ENCODE measurements around the gene CBARP. TPM values are rescaled to one million over a fixed set of nuclear protein-coding genes. Genes with fewer than 3 reads are reported as not detected.

The CBARP gene
- total RNA-seq, 1 experiment from 2014 or later = 28.4 TPM

DNA sequence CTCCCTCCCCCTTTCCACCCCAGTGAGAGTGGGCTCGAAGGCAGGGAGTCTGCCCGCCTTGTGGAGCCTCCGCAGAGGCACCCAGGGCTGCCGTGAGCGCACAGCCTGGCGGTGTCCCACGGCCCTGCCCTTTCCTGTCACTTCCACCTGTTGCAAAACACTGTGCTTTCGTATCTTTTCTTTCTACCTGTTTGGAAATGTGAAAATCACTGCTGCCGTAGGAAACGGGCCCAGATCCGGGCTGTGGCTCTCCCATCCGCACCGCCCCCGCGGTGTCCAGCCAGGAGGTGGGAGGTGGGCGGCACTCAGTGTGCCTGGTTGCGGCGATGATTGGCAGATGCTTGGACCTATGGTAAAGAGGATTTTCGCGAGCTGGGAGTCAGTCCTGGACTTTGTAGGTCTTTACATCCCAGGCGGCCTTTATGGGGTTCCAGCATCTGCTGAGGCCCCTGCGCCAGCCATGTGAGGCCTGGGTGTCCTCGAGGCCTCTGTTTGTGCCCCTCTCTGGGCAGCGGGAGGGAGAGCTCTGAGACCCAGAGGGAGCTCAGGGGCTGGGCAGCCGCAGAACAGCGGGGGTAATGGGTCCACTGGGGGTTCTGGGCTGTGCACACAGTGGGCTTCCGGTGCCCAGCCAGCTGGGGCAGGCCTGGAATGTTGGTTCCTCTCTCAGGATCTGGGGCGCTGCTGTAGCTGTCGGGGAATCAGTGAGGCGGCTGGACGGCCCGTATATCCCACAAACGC, 26.1 kb downstream of the CBARP start:
- peak; percentile 79 for DNase-seq
- Histone ChIP-seq H3K79me1 (ENCODE audit: insufficient read depth, low read depth, low read length, poor library complexity, severe bottlenecking) (peaks cover 13% of the 10 kb centered on the region), H2BK15ac (ENCODE audit: low read depth, low read length) (no peak overlapping the region), H3K79me2 (ENCODE audit: insufficient read depth, low read length) (peaks cover 46% of the 10 kb centered on the region; the same call in 1 of the 2 replicates), H3K23me2 (ENCODE audit: insufficient read length, low read depth, low read length, poor library complexity, severe bottlenecking) (peaks cover 10% of the 10 kb centered on the region), H3K23ac (ENCODE audit: insufficient read length, low read depth, low read length) (no peak overlapping the region), H3K9me3 (ENCODE audit: control insufficient read depth, low read depth, low read length) (no peaks in the 10 kb centered on the region), H4K20me1 (ENCODE audit: control insufficient read depth, insufficient read depth, insufficient read length) (peaks cover 4% of the 10 kb centered on the region), H3K27ac (ENCODE audit: insufficient read length, low read depth, low read length) (no peak overlapping the region), H3K9ac (ENCODE audit: extremely low read depth, insufficient read length, low read length) (no peak overlapping the region), H2BK120ac (ENCODE audit: low read depth, low read length, poor library complexity, severe bottlenecking) (no peak overlapping the region), H2AFZ (ENCODE audit: low read length) (no peak overlapping the region), H3K4me2 (ENCODE audit: insufficient read depth, insufficient read length, low read length) (no peak overlapping the region), H3K14ac (ENCODE audit: insufficient read depth, low read length) (peak overlapping the region; percentile 48; the same call in 1 of the 2 replicates), H3K27me3 (ENCODE audit: insufficient read depth, low read length) (no peaks in the 10 kb centered on the region), H3T11ph (ENCODE audit: low read length) (no peak overlapping the region), H4K5ac (ENCODE audit: insufficient read length, low read depth, low read length) (no peak overlapping the region), H2AK5ac (ENCODE audit: insufficient read length, low read length) (no peak overlapping the region), H3K4me1 (ENCODE audit: insufficient read depth, low read length) (no peaks in the 10 kb centered on the region), H4K91ac (ENCODE audit: insufficient read length, low read depth, low read length) (no peak overlapping the region), H3K18ac (ENCODE audit: insufficient read length, low read depth, low read length) (no peak overlapping the region), H2BK5ac (ENCODE audit: insufficient read length, low read length) (no peak overlapping the region), H3K4ac (ENCODE audit: low read depth, low read length) (no peak overlapping the region; the same call in 1 of the 2 replicates), H2BK20ac (ENCODE audit: low read depth, low read length, poor library complexity, severe bottlenecking) (no peak overlapping the region), H3K56ac (ENCODE audit: insufficient read length, low read depth, low read length) (no peak overlapping the region), H2BK12ac (ENCODE audit: insufficient read length, low read depth, low read length) (no peak overlapping the region), H4K8ac (replicated peaks; ENCODE audit: insufficient read length, low read depth, low read length) (no peak overlapping the region)
- Mint-ChIP-seq H3K27me3 (ENCODE audit: low read depth) (no peaks in the 10 kb centered on the region), H3K36me3 (ENCODE audit: insufficient read depth in 1 of 3, low read depth in 3 of 3) (peaks cover 8 to 31% (median 27%) of the 10 kb centered on the region in 3 experiments), H3K4me3 (no peak overlapping the region), H3K9me3 (no peaks in the 10 kb centered on the region), H3K4me1 (peaks cover 31 to 44% of the 10 kb centered on the region in 2 experiments), H3K27ac (peak overlapping the region in 2 of 3 experiments; percentile 61 to 89; a peak in 4 of 7 replicates)
- WGBS (ENCODE audit: extremely low coverage, insufficient read length, low lambda C conversion rate) = no CpG with 5 or more reads among the region's 33 CpGs
- no peak for TF ChIP-seq CTCF (conservative IDR thresholded peaks at IDR 0.05)

All from H9 (cell line).